Measurements from ENCODE around the gene BOD1L1.

Gene BOD1L1

GRCh38 chr4:13546941-13547484, 80.5 kb downstream of the BOD1L1 start:
- CTCF ChIA-PET, result interaction anchor here (2.0 to 4.0 kb wide), 2 partner anchors 10 to 817 kb away, joined by 6 to 13 read pairs; no protein-coding TSS in a partner anchor
- TF ChIP-seq, protein P1, sequence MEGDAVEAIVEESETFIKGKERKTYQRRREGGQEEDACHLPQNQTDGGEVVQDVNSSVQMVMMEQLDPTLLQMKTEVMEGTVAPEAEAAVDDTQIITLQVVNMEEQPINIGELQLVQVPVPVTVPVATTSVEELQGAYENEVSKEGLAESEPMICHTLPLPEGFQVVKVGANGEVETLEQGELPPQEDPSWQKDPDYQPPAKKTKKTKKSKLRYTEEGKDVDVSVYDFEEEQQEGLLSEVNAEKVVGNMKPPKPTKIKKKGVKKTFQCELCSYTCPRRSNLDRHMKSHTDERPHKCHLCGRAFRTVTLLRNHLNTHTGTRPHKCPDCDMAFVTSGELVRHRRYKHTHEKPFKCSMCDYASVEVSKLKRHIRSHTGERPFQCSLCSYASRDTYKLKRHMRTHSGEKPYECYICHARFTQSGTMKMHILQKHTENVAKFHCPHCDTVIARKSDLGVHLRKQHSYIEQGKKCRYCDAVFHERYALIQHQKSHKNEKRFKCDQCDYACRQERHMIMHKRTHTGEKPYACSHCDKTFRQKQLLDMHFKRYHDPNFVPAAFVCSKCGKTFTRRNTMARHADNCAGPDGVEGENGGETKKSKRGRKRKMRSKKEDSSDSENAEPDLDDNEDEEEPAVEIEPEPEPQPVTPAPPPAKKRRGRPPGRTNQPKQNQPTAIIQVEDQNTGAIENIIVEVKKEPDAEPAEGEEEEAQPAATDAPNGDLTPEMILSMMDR (IDR thresholded peaks at IDR 0.05; ENCODE audit: control extremely low read depth, extremely low read depth, low read depth, missing control alignments), result no peak
- POLR2A ChIA-PET, result no interaction called here
- DNase-seq (ENCODE audit: extremely low spot score), result peak; percentile 33

- TF ChIP-seq, protein P1 (IDR thresholded peaks at IDR 0.05; ENCODE audit: control extremely low read depth, extremely low read depth, low read depth, missing control alignments), result no peak
- POLR2A ChIA-PET, result no interaction called here
- CTCF ChIA-PET, result interaction anchor here (1.0 to 2.0 kb wide), 2 partner anchors 11 to 12 kb away, joined by 3 to 6 read pairs; no protein-coding TSS in a partner anchor
- no peak for DNase-seq (ENCODE audit: extremely low spot score)
Observed at GRCh38 chr4:13546142-13546940, 81.2 kb downstream of the BOD1L1 start.

- DNase-seq (ENCODE audit: extremely low spot score), result no peak
- TF ChIP-seq, protein P1 (IDR thresholded peaks at IDR 0.05; ENCODE audit: control extremely low read depth, extremely low read depth, low read depth, missing control alignments), result no peak
- CTCF ChIA-PET, result no interaction called here
- POLR2A ChIA-PET, result no interaction called here
Observed at GRCh38 chr4:13545394-13545808, 82.1 kb downstream of the BOD1L1 start.

DNA sequence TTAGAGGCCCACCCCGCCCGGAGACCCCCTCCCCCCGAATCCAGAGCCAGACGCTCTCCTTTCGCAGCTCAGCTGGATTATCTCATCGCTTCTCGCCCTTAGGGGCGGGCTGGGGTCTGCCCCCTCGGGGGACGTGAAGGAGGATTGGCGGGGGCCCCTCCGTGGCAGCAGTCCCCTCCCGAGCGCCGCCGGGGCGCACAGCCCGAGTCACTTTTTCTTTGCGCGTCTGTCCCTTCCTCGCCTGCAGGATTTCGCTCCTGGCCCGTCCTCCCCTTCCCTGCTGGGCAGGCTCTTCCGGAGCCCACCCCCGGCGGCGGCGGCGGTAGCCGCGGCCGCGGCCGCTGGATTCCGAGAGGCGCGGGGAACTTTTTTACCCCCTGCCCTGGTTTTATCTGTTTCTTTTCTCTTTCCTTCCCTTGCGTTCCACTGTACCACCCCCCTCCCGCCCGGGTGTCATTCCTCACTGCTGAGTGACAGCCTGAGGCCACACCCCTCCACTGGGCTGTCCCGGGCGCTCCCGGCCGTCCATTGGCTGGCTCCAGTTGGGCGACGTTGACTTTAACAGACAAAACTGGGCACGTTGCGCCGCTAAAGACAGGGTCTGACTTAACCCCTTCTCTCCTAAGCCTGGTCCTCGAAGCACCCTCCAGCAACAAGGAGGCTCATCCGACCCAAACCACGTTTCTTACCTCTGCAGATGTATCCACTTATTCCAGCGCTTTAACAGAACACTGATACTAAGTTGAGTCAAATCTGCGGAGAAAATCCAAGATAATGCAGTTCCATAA, 82.7 kb downstream of the BOD1L1 start:
- DNase-seq (ENCODE audit: extremely low spot score), result peak; percentile 76
- TF ChIP-seq, protein P1 (IDR thresholded peaks at IDR 0.05; ENCODE audit: control extremely low read depth, extremely low read depth, low read depth, missing control alignments), result no peak
- POLR2A ChIA-PET, result no interaction called here
- CTCF ChIA-PET, result interaction anchor here (1.4 to 1.7 kb wide), 2 partner anchors 12 to 691 kb away, joined by 3 to 4 read pairs; no protein-coding TSS in a partner anchor

DNA sequence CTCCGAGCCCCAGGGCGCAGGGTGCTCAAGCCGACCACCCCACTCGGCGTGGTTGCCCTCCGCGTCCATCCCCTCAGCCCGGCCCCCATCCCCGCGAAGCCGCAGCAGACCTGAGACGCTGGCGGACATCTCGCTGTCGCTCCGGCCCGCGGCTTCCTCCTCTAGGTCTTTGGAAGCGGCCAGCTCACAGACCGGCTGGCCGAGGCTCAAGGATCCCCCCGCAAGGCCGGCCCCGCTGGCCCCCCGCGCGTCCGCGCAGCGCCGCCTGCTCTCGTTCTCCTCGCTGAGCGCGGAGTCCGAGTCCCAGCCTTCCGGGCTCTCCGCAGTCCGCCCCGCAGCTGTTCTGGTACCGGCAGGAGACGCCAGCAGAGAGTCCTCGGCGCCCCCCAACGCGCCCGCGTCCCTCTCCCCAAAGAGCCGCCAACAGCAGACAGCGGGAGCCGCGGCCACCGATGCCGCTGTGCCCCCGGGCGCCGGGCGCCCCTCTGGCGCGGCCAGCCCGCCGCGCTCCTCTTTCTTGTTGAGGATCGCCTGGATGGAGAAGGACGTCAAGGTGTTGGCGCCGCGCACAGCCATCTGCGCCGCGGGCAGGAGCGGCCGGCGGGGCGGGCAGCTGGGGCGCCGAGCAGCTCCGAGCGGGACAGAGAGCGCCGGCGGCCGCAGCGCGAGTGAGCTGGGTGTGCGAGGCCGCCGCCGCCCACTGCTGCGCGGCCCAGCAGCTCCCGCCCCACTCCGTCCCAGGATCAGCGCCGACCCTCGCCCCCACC, 83.5 kb downstream of the BOD1L1 start, which contains the start of gene NKX3-2:
Gene NKX3-2 (minus strand): TSS at position 670 of the 767 bp plus-strand sequence. CDS start 94 bp downstream, at position 576.
- TF ChIP-seq, protein P1 (IDR thresholded peaks at IDR 0.05; ENCODE audit: control extremely low read depth, extremely low read depth, low read depth, missing control alignments), result no peak
- ChIA-PET CTCF (interaction anchor here (0.9 to 2.0 kb wide), 5 partner anchors 8 to 692 kb away, joined by 3 to 5 read pairs (median 3); no protein-coding TSS in a partner anchor), POLR2A (no interaction called here)
- DNase-seq (ENCODE audit: extremely low spot score), result peak; percentile 28
